Measurements from ENCODE around the gene TAF5L. TPM values are rescaled to one million over a fixed set of nuclear protein-coding genes. Genes with fewer than 3 reads are reported as not detected.

TAF5L gene
- total RNA-seq, 1 donor from 2014 or later = 9.3 TPM

DNA sequence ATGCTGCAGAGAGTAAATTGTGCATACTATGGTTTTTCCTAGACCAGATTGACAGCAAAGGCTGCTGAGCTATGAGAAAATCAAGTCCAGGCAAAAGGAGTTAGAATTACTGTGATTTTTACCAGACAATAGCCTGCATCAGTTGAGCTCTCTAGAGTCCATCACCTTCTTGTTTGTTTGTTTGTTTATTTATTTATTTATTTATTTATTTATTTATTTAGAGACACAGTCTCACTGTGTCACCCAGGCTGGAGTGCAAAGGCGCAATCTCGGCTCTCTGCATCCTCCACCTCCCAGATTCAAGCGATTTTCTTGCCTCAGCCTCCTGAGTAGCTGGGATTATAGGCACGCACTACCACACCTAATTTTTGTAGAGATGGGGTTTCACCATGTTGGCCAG is 43.2 kb downstream of the TAF5L start:
- no peak overlapping the region for H3K4me3 ChIP-seq
- no peaks in the 10 kb centered on the region for H3K27me3 ChIP-seq (ENCODE audit: low read depth)
- H3K4me1 ChIP-seq = peaks cover 28% of the 10 kb centered on the region
- TF ChIP-seq, protein P1, sequence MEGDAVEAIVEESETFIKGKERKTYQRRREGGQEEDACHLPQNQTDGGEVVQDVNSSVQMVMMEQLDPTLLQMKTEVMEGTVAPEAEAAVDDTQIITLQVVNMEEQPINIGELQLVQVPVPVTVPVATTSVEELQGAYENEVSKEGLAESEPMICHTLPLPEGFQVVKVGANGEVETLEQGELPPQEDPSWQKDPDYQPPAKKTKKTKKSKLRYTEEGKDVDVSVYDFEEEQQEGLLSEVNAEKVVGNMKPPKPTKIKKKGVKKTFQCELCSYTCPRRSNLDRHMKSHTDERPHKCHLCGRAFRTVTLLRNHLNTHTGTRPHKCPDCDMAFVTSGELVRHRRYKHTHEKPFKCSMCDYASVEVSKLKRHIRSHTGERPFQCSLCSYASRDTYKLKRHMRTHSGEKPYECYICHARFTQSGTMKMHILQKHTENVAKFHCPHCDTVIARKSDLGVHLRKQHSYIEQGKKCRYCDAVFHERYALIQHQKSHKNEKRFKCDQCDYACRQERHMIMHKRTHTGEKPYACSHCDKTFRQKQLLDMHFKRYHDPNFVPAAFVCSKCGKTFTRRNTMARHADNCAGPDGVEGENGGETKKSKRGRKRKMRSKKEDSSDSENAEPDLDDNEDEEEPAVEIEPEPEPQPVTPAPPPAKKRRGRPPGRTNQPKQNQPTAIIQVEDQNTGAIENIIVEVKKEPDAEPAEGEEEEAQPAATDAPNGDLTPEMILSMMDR (IDR thresholded peaks at IDR 0.05; ENCODE audit: borderline replicate concordance) = no peak
- intact Hi-C loops (cut with micrococcal nuclease) = no loop called here
- H3K36me3 ChIP-seq = no peaks in the 10 kb centered on the region
- H3K9me3 ChIP-seq (replicated peaks) = no peaks in the 10 kb centered on the region
- peak overlapping the region; percentile 51 for H3K27ac ChIP-seq (replicated peaks)
- DNase-seq = no peak

DNA sequence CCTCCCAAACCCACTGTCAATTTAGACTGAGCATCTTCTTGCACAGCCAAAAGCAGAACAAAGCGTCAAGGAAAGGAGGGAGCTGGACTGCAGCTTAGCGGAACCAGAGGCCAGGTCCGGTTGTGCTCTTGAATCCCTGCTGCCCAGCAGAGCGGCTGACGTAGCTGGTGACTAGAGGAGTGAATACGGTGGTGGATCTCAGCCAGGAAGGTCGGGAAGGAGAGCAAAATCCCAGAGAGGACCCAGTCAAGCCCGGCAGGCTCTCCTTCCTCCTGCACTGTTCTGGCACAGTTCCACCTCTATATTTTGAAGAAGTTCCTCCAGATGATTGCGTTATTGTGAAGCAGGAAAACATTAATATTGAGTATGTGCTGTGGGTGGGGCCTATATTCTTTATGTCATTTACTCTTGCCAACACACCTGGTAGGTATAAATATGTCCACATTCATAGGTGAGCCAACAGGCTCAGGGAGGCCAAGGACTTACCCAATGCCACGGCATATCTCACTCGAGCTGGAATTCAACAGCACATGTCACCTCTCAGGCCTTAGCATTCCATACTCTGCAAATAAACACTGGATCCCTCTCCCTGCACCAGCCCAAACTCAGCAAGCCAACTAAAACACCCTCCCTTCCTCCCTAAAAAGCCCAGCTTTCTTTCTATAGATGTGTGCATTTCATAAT is 43.8 kb downstream of the TAF5L start:
- no peaks in the 10 kb centered on the region for H3K27me3 ChIP-seq (ENCODE audit: low read depth)
- peaks cover 28% of the 10 kb centered on the region for H3K4me1 ChIP-seq
- no peaks in the 10 kb centered on the region for H3K36me3 ChIP-seq
- intact Hi-C loops (cut with micrococcal nuclease) = no loop called here
- H3K4me3 ChIP-seq = no peak overlapping the region
- H3K9me3 ChIP-seq (replicated peaks) = no peaks in the 10 kb centered on the region
- TF ChIP-seq, protein P1 (IDR thresholded peaks at IDR 0.05; ENCODE audit: borderline replicate concordance) = no peak
- DNase-seq = peak; percentile 47
- peak overlapping the region; percentile 51 for H3K27ac ChIP-seq (replicated peaks)

DNA sequence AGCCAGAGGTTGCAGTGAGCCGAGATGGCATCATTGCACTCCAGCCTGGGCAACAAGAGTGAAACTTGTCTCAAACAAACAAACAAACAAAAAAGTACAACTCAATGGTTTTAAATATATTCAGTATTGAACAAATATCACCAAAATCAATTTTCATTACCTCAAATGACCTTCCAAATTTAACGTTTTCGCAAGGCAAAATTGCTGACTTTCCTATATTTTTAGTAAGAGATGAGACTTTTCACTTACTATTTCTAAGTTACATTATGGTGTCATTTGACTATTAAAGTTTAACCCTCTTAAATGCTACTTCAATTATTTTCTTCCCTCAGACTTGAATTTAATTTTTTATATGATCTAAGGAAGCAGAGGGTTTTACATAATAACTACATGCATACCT is 44.4 kb downstream of the TAF5L start:
- H3K4me3 ChIP-seq = no peak overlapping the region
- H3K27me3 ChIP-seq (ENCODE audit: low read depth) = no peaks in the 10 kb centered on the region
- intact Hi-C loops (cut with micrococcal nuclease) = no loop called here
- peaks cover 28% of the 10 kb centered on the region for H3K4me1 ChIP-seq
- H3K9me3 ChIP-seq (replicated peaks) = no peaks in the 10 kb centered on the region
- no peaks in the 10 kb centered on the region for H3K36me3 ChIP-seq
- peak overlapping the region; percentile 51 for H3K27ac ChIP-seq (replicated peaks)
- DNase-seq = no peak
- TF ChIP-seq, protein P1 (IDR thresholded peaks at IDR 0.05; ENCODE audit: borderline replicate concordance) = no peak

DNA sequence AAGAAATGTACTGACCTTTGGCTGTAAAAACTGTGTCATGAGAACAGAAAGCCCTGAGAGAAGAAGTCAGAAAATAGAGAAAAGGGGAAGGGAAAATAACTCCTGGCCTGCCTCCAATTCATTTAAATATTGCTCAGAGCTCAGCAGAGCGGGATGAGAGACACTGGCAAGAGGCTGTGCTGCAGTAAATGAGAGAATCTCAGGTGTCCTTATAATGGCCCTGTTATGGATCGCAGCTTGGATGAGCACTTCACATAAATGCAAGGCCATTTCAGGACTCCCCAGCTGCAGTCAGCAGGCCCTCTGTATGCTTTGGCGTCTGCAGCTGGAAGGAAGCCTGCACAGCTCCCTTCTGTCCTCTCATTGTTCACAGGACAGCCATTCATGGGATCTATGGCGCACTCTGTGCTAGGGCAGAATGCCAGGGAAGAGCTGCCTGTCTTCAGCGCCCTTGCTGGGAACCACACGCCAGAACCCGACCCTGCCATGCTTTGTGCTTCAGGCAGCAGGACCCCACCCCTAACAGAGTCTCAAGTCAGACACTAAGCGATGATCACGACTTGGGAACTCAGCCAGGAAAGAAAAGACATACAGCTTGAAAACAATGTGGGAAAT is 46.8 kb downstream of the TAF5L start:
- Histone ChIP-seq H3K9me3 (replicated peaks) (no peaks in the 10 kb centered on the region), H3K4me1 (peaks cover 28% of the 10 kb centered on the region), H3K27ac (replicated peaks) (peak overlapping the region; percentile 76), H3K36me3 (no peaks in the 10 kb centered on the region), H3K4me3 (peak overlapping the region; percentile 27), H3K27me3 (ENCODE audit: low read depth) (no peaks in the 10 kb centered on the region)
- intact Hi-C loops (cut with micrococcal nuclease) = no loop called here
- DNase-seq = peak; percentile 61
- TF ChIP-seq, protein P1 (IDR thresholded peaks at IDR 0.05; ENCODE audit: borderline replicate concordance) = no peak

DNA sequence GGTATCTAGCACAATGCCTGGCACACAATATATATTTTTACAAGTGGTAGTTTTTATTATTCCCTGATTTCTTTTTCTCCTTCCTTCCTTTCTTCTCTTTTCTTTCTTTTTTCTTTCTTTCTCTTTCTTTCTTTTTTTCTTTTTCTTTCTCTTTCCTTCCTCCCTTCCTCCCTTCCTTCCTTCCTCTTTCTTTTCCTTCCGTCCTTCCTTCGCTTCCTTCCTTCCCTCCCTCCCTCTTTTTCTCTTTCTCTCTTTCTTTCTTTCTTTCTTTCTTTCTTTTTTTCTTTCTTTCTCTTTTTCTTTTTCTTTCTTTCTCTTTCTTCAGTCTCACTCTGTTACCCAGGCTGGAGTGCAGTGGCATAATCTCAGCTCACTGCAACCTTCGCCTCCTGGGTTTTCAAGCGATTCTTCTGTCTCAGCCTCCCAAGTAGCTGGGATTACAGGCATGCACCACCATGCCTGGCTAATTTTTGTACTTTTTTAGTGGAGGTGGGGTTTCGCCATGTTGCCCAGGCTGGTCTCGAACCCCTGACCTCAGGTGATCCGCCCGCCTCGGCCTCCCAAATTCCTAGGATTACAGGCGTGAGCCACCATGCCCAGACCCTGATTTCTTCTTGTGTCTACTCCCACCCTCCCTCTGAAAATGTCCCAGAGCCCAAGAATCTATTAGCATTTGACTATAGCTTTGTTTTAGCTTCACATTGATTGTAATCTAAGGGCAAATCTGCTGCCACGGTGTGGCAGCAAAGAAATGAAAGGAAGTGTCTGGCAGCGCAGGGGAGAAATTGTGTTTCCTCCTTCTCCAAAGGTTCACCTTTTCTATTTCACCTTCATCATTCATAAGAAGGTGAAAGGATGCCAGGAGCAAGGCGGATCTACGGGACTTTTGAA is 47.5 kb downstream of the TAF5L start:
- intact Hi-C loops (cut with micrococcal nuclease) = no loop called here
- H3K4me3 ChIP-seq = peak overlapping the region; percentile 27
- no peak for DNase-seq
- TF ChIP-seq, protein P1 (IDR thresholded peaks at IDR 0.05; ENCODE audit: borderline replicate concordance) = no peak
- H3K27me3 ChIP-seq (ENCODE audit: low read depth) = no peaks in the 10 kb centered on the region
- no peaks in the 10 kb centered on the region for H3K36me3 ChIP-seq
- peaks cover 28% of the 10 kb centered on the region for H3K4me1 ChIP-seq
- no peaks in the 10 kb centered on the region for H3K9me3 ChIP-seq (replicated peaks)
- peak overlapping the region; percentile 76 for H3K27ac ChIP-seq (replicated peaks)

Data from left ventricle myocardium inferior (tissue), 1 donor.